Parathyroid adenoma (tissue), 2 donors: ENCODE data around the gene MRC1.

Source experiments
- H2AFZ ChIP-seq: fragments of 300-600 bp; sonication (generic); one replicate; pipeline ENCODE4 v1.7.0; 2017; ENCODE audit warnings: antibody characterized with exemption, mild to moderate bottlenecking
- H3K27ac ChIP-seq: fragments of 300-600 bp; sonication (generic); one replicate; pipeline ENCODE4 v1.7.0; 2017
- H3K27me3 ChIP-seq: fragments of 300-600 bp; sonication (generic); one replicate; pipeline ENCODE4 v1.7.0; 2017; ENCODE audit warnings: low read length; ENCODE audit not compliant: control insufficient read depth, insufficient read depth
- H3K36me3 ChIP-seq: fragments of 300-600 bp; sonication (generic); one replicate; pipeline ENCODE4 v1.7.0; 2017; ENCODE audit warnings: low read length; ENCODE audit not compliant: control insufficient read depth, insufficient read depth
- H3K4me1 ChIP-seq: fragments of 300-600 bp; sonication (generic); one replicate; pipeline ENCODE4 v1.7.0; 2017; ENCODE audit warnings: control low read depth
- H3K4me2 ChIP-seq: fragments of 300-600 bp; sonication (generic); one replicate; pipeline ENCODE4 v1.7.0; 2017; ENCODE audit warnings: low read length
- H3K4me3 ChIP-seq: fragments of 300-600 bp; sonication (generic); one replicate; pipeline ENCODE4 v1.7.0; 2017; ENCODE audit warnings: low read depth, low read length
- H3K79me2 ChIP-seq: fragments of 300-600 bp; sonication (generic); one replicate; pipeline ENCODE4 v1.7.0; 2017; ENCODE audit warnings: control low read depth
- H3K9ac ChIP-seq: fragments of 300-600 bp; sonication (generic); one replicate; pipeline ENCODE4 v1.7.0; 2017; ENCODE audit warnings: mild to moderate bottlenecking
- H3K9me3 ChIP-seq: fragments of 300-600 bp; sonication (generic); one replicate; pipeline ENCODE4 v1.7.0; 2017; ENCODE audit warnings: low read length; ENCODE audit not compliant: control insufficient read depth
- TF ChIP-seq, protein P1 (sequence below): fragments of 300-600 bp; sonication (generic); IDR thresholded peaks from one replicate; pipeline ENCODE4 v1.7.0; 2017; ENCODE audit warnings: antibody characterized with exemption, mild to moderate bottlenecking
- donor health status: primary hyperparathyroidism.

MRC1 gene

DNA sequence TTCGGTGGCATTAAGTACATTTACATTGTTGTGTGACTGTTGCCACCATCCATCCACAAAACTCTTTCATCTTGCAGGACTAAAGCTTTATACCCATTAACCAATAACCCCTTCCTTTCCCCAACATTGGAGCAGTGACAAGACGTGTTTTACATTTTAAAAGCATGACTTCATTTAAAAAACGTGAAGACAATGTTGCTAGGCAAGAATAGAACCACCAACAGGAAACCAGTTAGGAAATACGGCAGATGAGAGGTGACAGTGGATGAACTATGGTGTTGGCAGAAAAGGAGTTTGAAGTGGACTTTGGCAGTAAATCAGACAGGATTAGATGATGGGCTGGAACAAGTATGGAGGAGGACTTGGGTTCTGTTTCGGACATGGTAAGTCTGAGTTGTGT is 40.2 kb upstream of the MRC1 start:
- TF ChIP-seq, protein P1, sequence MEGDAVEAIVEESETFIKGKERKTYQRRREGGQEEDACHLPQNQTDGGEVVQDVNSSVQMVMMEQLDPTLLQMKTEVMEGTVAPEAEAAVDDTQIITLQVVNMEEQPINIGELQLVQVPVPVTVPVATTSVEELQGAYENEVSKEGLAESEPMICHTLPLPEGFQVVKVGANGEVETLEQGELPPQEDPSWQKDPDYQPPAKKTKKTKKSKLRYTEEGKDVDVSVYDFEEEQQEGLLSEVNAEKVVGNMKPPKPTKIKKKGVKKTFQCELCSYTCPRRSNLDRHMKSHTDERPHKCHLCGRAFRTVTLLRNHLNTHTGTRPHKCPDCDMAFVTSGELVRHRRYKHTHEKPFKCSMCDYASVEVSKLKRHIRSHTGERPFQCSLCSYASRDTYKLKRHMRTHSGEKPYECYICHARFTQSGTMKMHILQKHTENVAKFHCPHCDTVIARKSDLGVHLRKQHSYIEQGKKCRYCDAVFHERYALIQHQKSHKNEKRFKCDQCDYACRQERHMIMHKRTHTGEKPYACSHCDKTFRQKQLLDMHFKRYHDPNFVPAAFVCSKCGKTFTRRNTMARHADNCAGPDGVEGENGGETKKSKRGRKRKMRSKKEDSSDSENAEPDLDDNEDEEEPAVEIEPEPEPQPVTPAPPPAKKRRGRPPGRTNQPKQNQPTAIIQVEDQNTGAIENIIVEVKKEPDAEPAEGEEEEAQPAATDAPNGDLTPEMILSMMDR = no peak
- Histone ChIP-seq H2AFZ (no peak overlapping the region), H3K79me2 (no peaks in the 10 kb centered on the region), H3K9ac (no peak overlapping the region), H3K36me3 (no peaks in the 10 kb centered on the region), H3K4me3 (no peak overlapping the region), H3K27me3 (no peaks in the 10 kb centered on the region), H3K9me3 (no peaks in the 10 kb centered on the region), H3K4me1 (no peaks in the 10 kb centered on the region), H3K4me2 (no peak overlapping the region), H3K27ac (no peak overlapping the region)

DNA sequence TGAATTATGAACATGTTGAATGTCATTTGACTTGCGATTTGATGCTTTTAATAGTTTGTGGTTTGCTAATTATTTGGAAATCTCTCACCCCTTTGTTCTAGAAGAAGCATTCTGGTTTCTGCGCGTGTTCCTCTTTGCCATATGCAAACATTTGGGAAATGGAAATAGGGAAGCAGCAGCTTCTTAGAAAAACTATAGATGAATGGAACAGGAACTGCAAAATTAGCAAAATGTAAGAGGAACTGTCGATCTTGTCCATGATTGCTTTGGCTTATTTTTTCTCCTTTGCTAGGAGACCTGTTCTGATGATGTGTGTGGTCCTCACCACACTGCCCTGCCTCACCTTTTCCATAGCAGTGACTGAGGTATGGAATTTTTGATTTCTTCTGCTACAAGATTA is 38.1 kb upstream of the MRC1 start:
- no peak overlapping the region for H3K4me3 ChIP-seq
- no peaks in the 10 kb centered on the region for H3K79me2 ChIP-seq
- no peaks in the 10 kb centered on the region for H3K36me3 ChIP-seq
- no peak overlapping the region for H3K4me2 ChIP-seq
- TF ChIP-seq, protein P1 = no peak
- no peaks in the 10 kb centered on the region for H3K9me3 ChIP-seq
- no peak overlapping the region for H3K27ac ChIP-seq
- H3K4me1 ChIP-seq = no peaks in the 10 kb centered on the region
- H3K27me3 ChIP-seq = no peaks in the 10 kb centered on the region
- no peak overlapping the region for H3K9ac ChIP-seq
- H2AFZ ChIP-seq = no peak overlapping the region

DNA sequence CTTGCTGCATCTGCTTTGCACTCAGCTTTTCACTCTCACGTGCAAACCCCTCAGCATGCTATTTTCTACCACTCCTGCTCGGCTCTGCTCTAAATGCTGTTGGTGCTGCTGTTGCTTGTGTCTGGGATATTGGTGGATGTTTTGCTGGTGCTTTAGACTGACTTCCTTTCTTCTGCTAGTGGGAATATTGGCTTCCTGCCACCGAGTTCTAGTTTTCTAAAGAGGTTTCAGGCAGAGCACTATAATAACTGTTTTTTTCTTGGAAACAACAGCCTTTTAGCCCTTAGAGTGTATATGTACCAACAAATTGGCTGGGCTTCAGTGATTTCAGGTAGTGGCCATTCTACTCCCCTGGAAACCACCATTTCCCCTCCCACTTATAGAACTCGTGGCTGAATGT is 29.4 kb upstream of the MRC1 start:
- H3K4me1 ChIP-seq = no peaks in the 10 kb centered on the region
- no peak overlapping the region for H3K27ac ChIP-seq
- no peak overlapping the region for H3K9ac ChIP-seq
- no peak overlapping the region for H3K4me3 ChIP-seq
- TF ChIP-seq, protein P1 = no peak
- H2AFZ ChIP-seq = no peak overlapping the region
- H3K36me3 ChIP-seq = no peaks in the 10 kb centered on the region
- no peaks in the 10 kb centered on the region for H3K79me2 ChIP-seq
- no peaks in the 10 kb centered on the region for H3K27me3 ChIP-seq
- H3K9me3 ChIP-seq = no peaks in the 10 kb centered on the region
- no peak overlapping the region for H3K4me2 ChIP-seq

DNA sequence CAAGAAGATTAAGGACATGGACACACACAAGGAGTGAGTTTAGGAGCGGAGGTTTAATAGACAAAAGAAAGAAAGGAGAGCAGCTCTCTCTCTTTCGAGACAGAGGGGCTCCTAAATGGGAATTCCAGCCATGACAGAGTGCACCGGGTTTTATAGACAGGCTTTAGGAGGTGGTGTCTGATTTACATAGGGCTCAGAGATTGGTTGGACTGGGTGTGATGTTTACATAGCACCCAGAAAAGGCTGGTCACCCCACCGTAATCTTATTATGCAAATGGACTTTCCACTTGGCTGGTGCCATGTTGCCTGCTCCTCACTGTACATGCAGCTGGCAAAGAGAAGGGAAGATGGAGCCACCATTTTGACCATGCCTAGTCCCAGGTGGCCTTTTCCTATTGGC is 28.4 kb upstream of the MRC1 start:
- TF ChIP-seq, protein P1 = no peak
- Histone ChIP-seq H2AFZ (no peak overlapping the region), H3K4me1 (no peaks in the 10 kb centered on the region), H3K27me3 (no peaks in the 10 kb centered on the region), H3K4me3 (no peak overlapping the region), H3K27ac (no peak overlapping the region), H3K36me3 (no peaks in the 10 kb centered on the region), H3K79me2 (no peaks in the 10 kb centered on the region), H3K4me2 (no peak overlapping the region), H3K9me3 (no peaks in the 10 kb centered on the region), H3K9ac (no peak overlapping the region)

DNA sequence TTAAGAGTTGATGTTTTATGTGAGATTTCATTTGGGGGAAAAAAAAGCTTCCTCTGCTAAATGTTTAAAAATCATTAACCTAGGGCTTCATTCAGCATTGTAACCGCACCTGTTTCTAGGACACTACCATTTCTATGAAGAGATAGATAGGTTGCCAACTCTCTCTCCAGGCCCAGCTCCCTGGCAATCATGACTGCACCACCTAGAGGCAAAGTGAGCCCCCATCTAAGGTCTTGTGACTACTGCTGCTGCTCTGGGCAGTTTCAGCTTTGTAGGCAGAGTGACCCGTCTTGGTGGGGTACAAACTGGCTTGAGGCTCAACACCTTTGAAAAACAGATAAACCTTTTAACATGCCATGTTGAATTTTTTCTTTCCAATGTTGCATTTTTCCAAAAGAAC is 27.3 kb upstream of the MRC1 start:
- Histone ChIP-seq H3K36me3 (no peaks in the 10 kb centered on the region), H3K9ac (no peak overlapping the region), H3K9me3 (no peaks in the 10 kb centered on the region), H3K4me2 (no peak overlapping the region), H2AFZ (no peak overlapping the region), H3K4me3 (no peak overlapping the region), H3K27ac (no peak overlapping the region), H3K27me3 (no peaks in the 10 kb centered on the region), H3K79me2 (no peaks in the 10 kb centered on the region), H3K4me1 (no peaks in the 10 kb centered on the region)
- TF ChIP-seq, protein P1 = no peak
